Omental fat pad (tissue), 4 donors: Measurements from ENCODE around the gene SCYGR3. TPM values are rescaled to one million over a fixed set of nuclear protein-coding genes. Genes with fewer than 3 reads are reported as not detected.

ENCODE experiments used
- ATAC-seq: fragments of 150-250 bp; one replicate; pipeline ENCODE4 v1.9.1; 2016; ENCODE audit warnings: mild to moderate bottlenecking, moderate library complexity; ENCODE audit not compliant: low FRiP score
- DNase-seq: peaks from one replicate; pipeline ENCODE4 v3.0.0-alpha.2; 2019; ENCODE audit warnings: low spot score
- total RNA-seq, 4 donors: library from RNA; depleted of rRNA; stranded (reverse); fragments of >200 nt; gene quantifications; one replicate each; pipeline ENCODE4 v1.1.0, GENCODE V29; 2016
- TF ChIP-seq, protein P1 (sequence below), 3 donors: fragments of 450-650 bp; IDR thresholded peaks; one replicate each; pipeline ENCODE4 v1.5.1; 2016 to 2017; ENCODE audit warnings: antibody characterized with exemption in 3 of 3, mild to moderate bottlenecking in 3 of 3, moderate library complexity in 2 of 3

Gene SCYGR3
- total RNA-seq, 4 donors from 2014 or later: not detected

DNA sequence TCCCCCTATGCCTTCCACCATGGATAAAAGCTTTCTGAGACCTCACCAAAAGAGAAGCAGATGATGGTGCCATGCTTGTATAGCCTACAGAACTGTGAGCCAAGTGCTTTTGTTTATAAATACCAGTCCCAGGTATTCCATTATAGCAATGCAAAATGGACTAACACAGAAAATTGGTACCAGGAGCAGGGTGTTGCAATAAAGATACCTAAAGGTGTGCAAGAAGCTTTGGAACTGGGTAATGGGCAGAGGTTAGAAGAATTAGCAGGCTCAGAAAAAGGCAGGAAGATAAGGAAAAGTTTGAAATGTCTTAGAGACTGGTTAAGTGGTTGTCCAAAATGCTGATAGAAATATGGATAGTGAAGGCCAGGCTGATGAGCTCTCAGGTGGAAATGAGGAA is 32.3 kb downstream of the SCYGR3 start:
- DNase-seq (no peak), ATAC-seq (no peak)
- TF ChIP-seq, protein P1, sequence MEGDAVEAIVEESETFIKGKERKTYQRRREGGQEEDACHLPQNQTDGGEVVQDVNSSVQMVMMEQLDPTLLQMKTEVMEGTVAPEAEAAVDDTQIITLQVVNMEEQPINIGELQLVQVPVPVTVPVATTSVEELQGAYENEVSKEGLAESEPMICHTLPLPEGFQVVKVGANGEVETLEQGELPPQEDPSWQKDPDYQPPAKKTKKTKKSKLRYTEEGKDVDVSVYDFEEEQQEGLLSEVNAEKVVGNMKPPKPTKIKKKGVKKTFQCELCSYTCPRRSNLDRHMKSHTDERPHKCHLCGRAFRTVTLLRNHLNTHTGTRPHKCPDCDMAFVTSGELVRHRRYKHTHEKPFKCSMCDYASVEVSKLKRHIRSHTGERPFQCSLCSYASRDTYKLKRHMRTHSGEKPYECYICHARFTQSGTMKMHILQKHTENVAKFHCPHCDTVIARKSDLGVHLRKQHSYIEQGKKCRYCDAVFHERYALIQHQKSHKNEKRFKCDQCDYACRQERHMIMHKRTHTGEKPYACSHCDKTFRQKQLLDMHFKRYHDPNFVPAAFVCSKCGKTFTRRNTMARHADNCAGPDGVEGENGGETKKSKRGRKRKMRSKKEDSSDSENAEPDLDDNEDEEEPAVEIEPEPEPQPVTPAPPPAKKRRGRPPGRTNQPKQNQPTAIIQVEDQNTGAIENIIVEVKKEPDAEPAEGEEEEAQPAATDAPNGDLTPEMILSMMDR (IDR thresholded peaks at IDR 0.05): no peak

- no peak for DNase-seq
- no peak for ATAC-seq
- TF ChIP-seq, protein P1 (IDR thresholded peaks at IDR 0.05): no peak
Measured at GRCh38 chr2:227579791-227580190, 34.8 kb downstream of the SCYGR3 start.

- TF ChIP-seq, protein P1 (IDR thresholded peaks at IDR 0.05): no peak
- ATAC-seq: no peak
Measured at GRCh38 chr2:227578642-227579041, 36.0 kb downstream of the SCYGR3 start.

GRCh38 chr2:227577555-227577954 is 37.1 kb downstream of the SCYGR3 start:
- no peak for ATAC-seq
- TF ChIP-seq, protein P1 (IDR thresholded peaks at IDR 0.05): no peak
- no peak for DNase-seq

More at GRCh38 chr2:227578642-227579041, 36.0 kb downstream of the SCYGR3 start:
- no peak for DNase-seq

GRCh38 chr2:227576812-227577211 is 37.8 kb downstream of the SCYGR3 start:
- TF ChIP-seq, protein P1 (IDR thresholded peaks at IDR 0.05): no peak
- no peak for ATAC-seq
- DNase-seq: no peak

- ATAC-seq (no peak), DNase-seq (no peak)
- TF ChIP-seq, protein P1 (IDR thresholded peaks at IDR 0.05): no peak
Measured at GRCh38 chr2:227576110-227576509, 38.5 kb downstream of the SCYGR3 start.

- TF ChIP-seq, protein P1 (IDR thresholded peaks at IDR 0.05): no peak
- ATAC-seq (no peak), DNase-seq (no peak)
Measured at GRCh38 chr2:227570615-227571014, 44.0 kb downstream of the SCYGR3 start.
